GM21515 (cell line): ENCODE measurements around the gene MAGI1.

Source experiments
- ATAC-seq: cut with Tn5 transposase; IDR thresholded peaks from one replicate; pipeline ENCODE4 v1.9.1; 2021; ENCODE audit not compliant: unreplicated experiment

The MAGI1 gene

DNA sequence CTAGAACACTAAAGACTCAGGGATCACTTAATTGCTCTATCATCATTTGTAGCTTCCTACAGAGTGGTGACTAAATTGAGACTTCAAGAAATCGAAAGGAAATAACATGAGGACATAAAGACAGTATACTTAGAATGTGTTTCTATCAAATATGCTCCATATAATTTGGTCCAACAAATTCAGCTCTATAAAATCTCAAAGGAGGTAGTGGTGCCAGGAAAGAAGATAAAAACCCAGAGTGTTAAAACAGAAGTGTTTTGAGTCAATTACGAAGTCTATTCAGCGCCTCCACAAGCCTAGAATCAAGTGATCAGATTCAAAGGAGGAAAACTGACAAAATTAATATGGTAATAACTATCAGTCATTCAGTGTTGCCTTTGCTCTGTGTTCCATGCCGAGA lies 22.9 kb downstream of the MAGI1 start:
- ATAC-seq = no peak

- no peak for ATAC-seq
These were observed 24.1 kb downstream of the MAGI1 start for GRCh38 chr3:66014651-66015050.

DNA sequence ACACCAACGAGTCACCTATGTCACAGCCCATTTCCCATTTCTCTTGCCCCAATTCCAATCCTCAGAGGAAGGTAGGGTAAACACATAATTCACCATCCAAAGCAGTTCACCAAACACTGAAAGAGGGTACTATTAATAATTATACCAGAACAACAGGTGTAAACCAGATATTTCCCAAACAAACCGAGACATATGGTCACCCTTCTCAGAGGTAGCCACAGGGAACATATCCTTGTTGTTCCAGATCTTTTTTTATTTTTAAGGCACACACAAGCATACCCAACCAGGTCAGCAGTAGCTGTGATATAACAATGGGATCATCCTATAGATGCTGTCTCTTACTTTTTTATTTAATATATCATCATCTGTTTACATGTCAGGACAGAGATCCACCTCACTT lies 24.7 kb downstream of the MAGI1 start:
- ATAC-seq = no peak

DNA sequence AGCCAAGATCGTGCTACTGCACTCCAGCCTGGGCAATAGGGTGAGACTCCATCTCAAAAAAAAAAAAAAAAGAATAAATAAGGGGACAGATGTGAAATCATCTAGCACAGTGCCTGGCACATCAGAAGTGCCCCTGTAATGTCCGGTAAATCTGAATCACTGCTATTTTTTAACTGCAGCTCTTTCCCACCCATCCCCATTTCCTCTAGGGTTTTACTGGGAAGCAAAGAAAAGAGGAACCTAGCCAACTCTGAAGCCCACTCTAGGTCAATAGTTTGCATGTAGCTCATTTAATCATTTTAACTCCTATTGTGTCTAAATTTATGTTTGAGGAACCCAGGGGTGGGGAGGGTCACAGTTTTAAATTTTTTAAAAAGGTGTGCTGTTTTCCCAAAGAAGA lies 26.0 kb downstream of the MAGI1 start:
- no peak for ATAC-seq

DNA sequence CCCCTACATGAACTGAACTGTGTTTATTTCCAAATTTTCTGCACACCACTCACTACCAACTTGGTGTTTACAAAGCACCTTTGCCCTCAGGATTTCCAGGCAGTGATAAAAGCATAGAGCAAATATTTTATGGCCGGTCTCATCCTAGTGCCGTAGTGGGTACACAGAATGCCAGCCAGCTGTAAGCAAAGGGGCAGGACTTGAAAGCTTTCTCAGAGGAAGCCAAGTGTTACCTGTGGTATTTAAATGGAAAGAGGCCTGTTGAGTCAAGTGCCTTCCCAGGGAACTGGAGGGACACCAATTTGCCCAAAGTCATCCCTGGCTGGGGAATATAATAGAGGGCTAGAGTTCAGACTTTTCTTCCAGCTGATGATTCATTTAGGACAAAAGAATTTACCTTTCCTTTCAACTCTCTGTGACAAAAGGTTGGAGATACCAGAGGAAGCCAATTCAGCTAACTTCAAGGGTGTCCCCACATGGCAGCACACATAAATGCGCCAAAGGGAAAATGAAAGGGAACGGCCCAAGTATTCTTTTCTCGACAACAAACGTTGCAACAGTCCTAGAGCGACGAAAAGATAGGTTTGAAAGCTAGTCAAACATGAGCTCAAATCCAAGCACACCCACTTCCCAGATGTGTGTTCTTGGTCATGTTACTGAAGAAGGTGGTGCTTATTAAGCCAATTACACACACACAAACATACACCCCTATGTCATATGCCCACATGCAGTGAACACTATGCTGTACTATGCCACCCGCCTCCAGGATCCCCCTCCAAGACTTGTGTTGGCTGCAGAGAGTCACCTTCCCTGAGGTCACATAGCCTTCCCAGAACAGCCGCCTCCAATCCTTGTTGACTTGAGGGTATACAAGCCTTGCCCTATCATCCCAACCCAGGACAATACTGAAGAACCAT lies 27.7 kb downstream of the MAGI1 start:
- no peak for ATAC-seq

DNA sequence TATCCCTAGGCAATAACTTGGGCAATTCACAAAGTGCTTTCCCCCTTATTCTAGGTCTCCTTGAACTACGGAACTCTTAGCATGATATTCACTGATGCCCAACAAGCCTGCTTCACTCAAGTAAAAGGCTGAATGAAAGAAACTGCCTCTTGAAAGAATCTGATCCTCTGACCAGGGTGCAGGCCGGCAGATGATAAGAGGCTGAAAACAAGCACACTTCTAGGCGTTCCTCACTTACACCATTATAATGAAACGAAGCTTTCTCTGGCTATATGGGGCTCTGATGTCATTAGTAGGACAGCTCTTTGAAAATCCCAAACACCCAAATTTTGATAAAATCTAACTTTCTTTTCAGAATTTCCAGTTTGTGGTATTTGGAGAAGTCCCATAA lies 28.4 kb downstream of the MAGI1 start:
- ATAC-seq = no peak

DNA sequence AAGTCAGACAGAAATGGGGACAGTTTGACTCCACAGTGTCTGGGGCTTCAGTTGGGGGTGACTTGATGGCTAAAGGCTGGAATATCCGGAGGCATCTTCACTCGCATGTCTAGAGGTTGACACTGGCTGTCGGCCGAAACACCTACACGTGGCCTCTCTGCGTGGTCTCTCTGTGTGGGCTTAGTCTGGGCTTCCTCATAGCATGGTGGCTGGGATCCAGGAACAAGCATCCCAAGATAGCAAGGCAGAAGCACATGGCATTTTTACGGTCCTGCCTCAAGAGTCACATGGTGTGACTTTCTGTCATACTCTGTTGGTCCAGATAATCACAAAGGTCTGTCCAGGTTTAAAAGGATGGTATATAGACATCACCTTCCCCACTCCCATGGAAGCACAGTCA lies 34.5 kb downstream of the MAGI1 start:
- no peak for ATAC-seq

DNA sequence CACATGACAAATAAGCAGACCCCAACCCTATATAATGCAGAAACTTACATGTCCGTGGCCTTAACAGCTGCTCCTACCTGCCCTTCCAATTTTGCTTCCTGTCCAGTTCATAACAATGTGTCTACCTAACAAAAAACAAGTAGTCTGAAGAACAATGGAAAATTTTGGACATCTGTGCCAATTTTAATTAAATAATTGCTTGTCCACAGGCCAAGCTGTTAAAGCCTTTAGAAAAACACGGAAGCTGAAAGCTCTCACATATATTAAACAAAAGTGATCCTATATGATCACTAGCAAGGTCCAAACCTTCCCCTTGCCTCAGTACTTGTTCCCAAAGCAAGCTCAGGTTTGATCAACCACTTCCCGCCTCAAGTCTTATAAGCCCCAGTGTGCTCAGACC lies 37.1 kb downstream of the MAGI1 start:
- no peak for ATAC-seq

- ATAC-seq = no peak
These were observed 38.2 kb downstream of the MAGI1 start for GRCh38 chr3:66000506-66000905.

DNA sequence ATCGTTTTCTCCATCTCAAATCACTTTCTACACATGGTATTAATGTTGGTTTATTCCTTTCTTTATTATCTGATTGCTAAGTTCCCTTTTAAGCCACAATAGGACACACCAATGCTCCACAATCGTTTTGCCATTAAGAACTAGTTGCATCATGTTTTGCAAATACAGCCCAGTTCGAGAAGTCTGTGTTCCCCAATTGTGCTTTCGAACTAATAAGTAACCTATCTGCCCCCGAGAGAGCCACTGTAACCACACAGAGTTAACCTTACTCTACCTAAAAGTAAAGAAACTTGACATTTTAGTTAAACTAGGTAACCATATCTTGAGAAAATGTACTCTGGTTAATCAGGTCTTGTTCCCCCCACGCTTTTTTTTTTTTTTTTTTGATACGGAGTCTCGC lies 39.1 kb downstream of the MAGI1 start:
- no peak for ATAC-seq

- no peak for ATAC-seq
These were observed 42.1 kb downstream of the MAGI1 start for GRCh38 chr3:65996589-65996988.

GRCh38 chr3:65995515-65995914 lies 43.2 kb downstream of the MAGI1 start:
- no peak for ATAC-seq

DNA sequence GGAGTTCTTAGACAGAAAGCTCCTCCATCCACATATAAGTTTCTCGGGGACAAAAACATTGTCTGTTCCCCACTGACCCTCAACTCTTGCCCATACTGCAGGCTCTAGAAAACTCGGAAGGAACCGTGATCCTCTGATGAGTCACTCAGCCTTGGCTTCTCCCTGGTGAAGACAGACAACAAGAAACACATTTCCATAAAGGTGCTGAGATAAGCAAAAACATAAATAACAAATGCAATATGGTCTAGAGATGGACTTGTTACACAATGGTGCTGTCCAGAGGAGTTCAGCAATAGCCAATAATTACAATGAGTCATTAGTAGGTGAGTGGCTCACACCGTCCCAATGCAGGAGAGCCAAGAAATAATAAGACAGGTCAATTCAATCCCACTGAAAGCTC lies 43.7 kb downstream of the MAGI1 start:
- ATAC-seq = no peak

- no peak for ATAC-seq
These were observed 45.4 kb downstream of the MAGI1 start for GRCh38 chr3:65993134-65993900.

- ATAC-seq = no peak
These were observed 46.6 kb downstream of the MAGI1 start for GRCh38 chr3:65992106-65992505.

GRCh38 chr3:65988411-65989180 lies 50.1 kb downstream of the MAGI1 start:
- ATAC-seq = no peak

DNA sequence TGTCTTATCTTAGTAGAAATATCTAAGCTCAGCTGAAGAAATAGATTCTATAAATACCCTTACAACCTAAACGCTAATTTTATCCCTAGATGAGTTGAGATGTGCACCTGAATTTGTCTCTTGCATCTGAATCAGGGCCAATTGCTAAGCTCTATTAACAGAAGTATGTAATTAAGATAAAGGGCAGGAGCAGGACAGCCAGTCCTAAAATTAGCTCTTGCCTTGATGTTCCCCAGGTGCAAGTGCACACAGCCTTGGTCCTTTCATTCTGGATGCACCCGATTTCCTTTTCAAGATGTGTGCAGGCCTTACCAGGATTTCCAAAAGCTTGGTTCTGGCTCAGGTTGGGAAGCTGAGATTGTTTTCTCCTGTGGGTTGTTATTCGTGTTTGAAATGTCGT lies 52.4 kb downstream of the MAGI1 start:
- ATAC-seq = no peak

DNA sequence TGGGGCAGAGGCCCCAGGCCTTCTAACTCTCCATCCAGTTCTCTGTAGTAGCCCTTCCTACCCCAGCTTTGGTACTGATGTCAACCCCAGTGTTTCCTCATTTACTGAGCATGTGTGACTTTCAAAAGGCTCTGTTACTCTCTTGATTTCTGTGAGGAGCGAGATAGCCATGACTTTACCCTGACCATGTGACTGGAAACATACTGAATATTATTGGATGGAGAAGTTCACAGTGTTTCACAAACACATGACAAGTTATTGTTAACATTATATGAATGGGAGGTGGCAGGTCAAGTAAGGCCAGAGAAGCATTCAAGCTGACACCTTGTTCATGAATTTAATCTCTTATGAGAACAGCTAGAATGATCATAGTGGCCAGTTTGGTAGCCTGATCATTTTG lies 53.7 kb downstream of the MAGI1 start:
- no peak for ATAC-seq

GRCh38 chr3:65983100-65983499 lies 55.6 kb downstream of the MAGI1 start:
- ATAC-seq = no peak

- no peak for ATAC-seq
These were observed 59.0 kb downstream of the MAGI1 start for GRCh38 chr3:65979731-65980130.

- ATAC-seq = no peak
These were observed 59.6 kb downstream of the MAGI1 start for GRCh38 chr3:65979162-65979561.

GRCh38 chr3:65978116-65978515 lies 60.6 kb downstream of the MAGI1 start:
- no peak for ATAC-seq
